Dermis microvascular lymphatic vessel endothelial cell (primary cell): ENCODE data around the gene SLC8A3. TPM values are rescaled to one million over a fixed set of nuclear protein-coding genes. Genes with fewer than 3 reads are reported as not detected.

Source experiments
- DNase-seq, 2 donors: peaks; one replicate each; pipeline versions ENCODE4 v3.0.0 to v3.0.0-alpha.2; 2010; ENCODE audit warnings: low read depth in 2 of 2
- total RNA-seq: library from RNA; depleted of rRNA; stranded (reverse); fragments of >200 nt; gene quantifications from 2 replicates; pipeline ENCODE4 v1.2.1, GENCODE V29; 2014

Gene SLC8A3
- total RNA-seq, 1 donor from 2014 or later, result 0.13 TPM

- no peak for DNase-seq
Measured at GRCh38 chr14:70121521-70121920, 67.2 kb downstream of the SLC8A3 start.

- DNase-seq, result no peak
Measured at GRCh38 chr14:70118064-70118463, 70.7 kb downstream of the SLC8A3 start.

GRCh38 chr14:70116278-70116677 is 72.5 kb downstream of the SLC8A3 start:
- no peak for DNase-seq

- no peak for DNase-seq
Measured at GRCh38 chr14:70114621-70115156, 74.1 kb downstream of the SLC8A3 start.

- DNase-seq, result no peak
Measured at GRCh38 chr14:70113211-70113610, 75.5 kb downstream of the SLC8A3 start.

GRCh38 chr14:70108419-70108818 is 80.3 kb downstream of the SLC8A3 start:
- no peak for DNase-seq

- DNase-seq, result no peak
Measured at GRCh38 chr14:70107309-70107708, 81.4 kb downstream of the SLC8A3 start.

GRCh38 chr14:70100071-70100470 is 88.7 kb downstream of the SLC8A3 start:
- no peak for DNase-seq

- DNase-seq, result no peak
Measured at GRCh38 chr14:70098250-70098809, 90.4 kb downstream of the SLC8A3 start.

GRCh38 chr14:70097576-70098249 is 91.0 kb downstream of the SLC8A3 start:
- DNase-seq, result no peak

- DNase-seq, result peak in 1 of 2 donors; percentile 12
Measured at GRCh38 chr14:70096866-70097265, 91.9 kb downstream of the SLC8A3 start.

GRCh38 chr14:70094631-70095030 is 94.1 kb downstream of the SLC8A3 start:
- no peak for DNase-seq

- DNase-seq, result no peak
Measured at GRCh38 chr14:70094106-70094505, 94.6 kb downstream of the SLC8A3 start.

- DNase-seq, result no peak
Measured at GRCh38 chr14:70093156-70093555, 95.6 kb downstream of the SLC8A3 start.

- no peak for DNase-seq
Measured at GRCh38 chr14:70087380-70087697, 101.4 kb downstream of the SLC8A3 start.

- peak; percentile 7 to 57 for DNase-seq
Measured at GRCh38 chr14:70086685-70087379, 101.9 kb downstream of the SLC8A3 start.

GRCh38 chr14:70084226-70084625 is 104.5 kb downstream of the SLC8A3 start:
- no peak for DNase-seq

GRCh38 chr14:70082394-70082793 is 106.4 kb downstream of the SLC8A3 start:
- no peak for DNase-seq

GRCh38 chr14:70080076-70080475 is 108.7 kb downstream of the SLC8A3 start:
- DNase-seq, result no peak

GRCh38 chr14:70078329-70078728 is 110.4 kb downstream of the SLC8A3 start:
- no peak for DNase-seq

GRCh38 chr14:70077720-70078119 is 111.0 kb downstream of the SLC8A3 start:
- no peak for DNase-seq

GRCh38 chr14:70077005-70077404 is 111.7 kb downstream of the SLC8A3 start:
- DNase-seq, result no peak
